T-helper 2 cell (primary cell): ENCODE results near the gene PDE6A.

Experiments used
- DNase-seq, 5 experiments: peaks; one replicate each; pipeline versions ENCODE4 v3.0.0 to v3.0.0-alpha.2; 2012 to 2022

Gene PDE6A

GRCh38 chr5:149808264-149808982 lies 136.2 kb downstream of the PDE6A start:
- DNase-seq = no peak
